PC-3 (cell line): Measurements from ENCODE around the gene KRT3.

ENCODE experiments used
- CTCF ChIP-seq: fragments of 300-600 bp; sonication (generic); conservative IDR thresholded peaks from 2 replicates; pipeline ENCODE4 v1.5.1; 2017; ENCODE audit warnings: antibody characterized with exemption, low read depth, mild to moderate bottlenecking, low read length
- EZH2 ChIP-seq: fragments of 300-600 bp; sonication (generic); IDR thresholded peaks from one replicate; pipeline ENCODE4 v1.6.1; 2017; ENCODE audit warnings: antibody characterized with exemption, mild to moderate bottlenecking, low read length; ENCODE audit not compliant: unreplicated experiment

- TF ChIP-seq CTCF (no peak), EZH2 (no peak)
Measured at GRCh38 chr12:52784909-52785308, 11.0 kb downstream of the KRT3 start.
